GM18498 (cell line): Measurements from ENCODE around the gene THEM4.

ENCODE experiments used
- ATAC-seq: cut with Tn5 transposase; IDR thresholded peaks from one replicate; pipeline ENCODE4 v1.9.1; 2021; ENCODE audit warnings: mild to moderate bottlenecking, moderate library complexity; ENCODE audit not compliant: unreplicated experiment

Gene THEM4

GRCh38 chr1:151839082-151839412 lies 70.3 kb downstream of the THEM4 start:
- no peak for ATAC-seq

GRCh38 chr1:151838222-151839081 lies 70.9 kb downstream of the THEM4 start:
- ATAC-seq = no peak

GRCh38 chr1:151837884-151838221 lies 71.5 kb downstream of the THEM4 start:
- ATAC-seq = no peak

- no peak for ATAC-seq
These were observed 72.1 kb downstream of the THEM4 start for GRCh38 chr1:151837197-151837596.

GRCh38 chr1:151835596-151835995 lies 73.7 kb downstream of the THEM4 start:
- no peak for ATAC-seq

GRCh38 chr1:151834239-151834638 lies 75.1 kb downstream of the THEM4 start:
- no peak for ATAC-seq

- ATAC-seq = no peak
These were observed 76.0 kb downstream of the THEM4 start for GRCh38 chr1:151833172-151833900.

GRCh38 chr1:151832318-151832980 lies 76.9 kb downstream of the THEM4 start:
- no peak for ATAC-seq

- ATAC-seq = no peak
These were observed 77.7 kb downstream of the THEM4 start, which contains the start of gene RORC for GRCh38 chr1:151831605-151832004. Gene RORC, minus strand, starts transcription at chr1:151831802. Its CDS starts 38 bp downstream, at chr1:151831764.

- no peak for ATAC-seq
These were observed 78.1 kb downstream of the THEM4 start for GRCh38 chr1:151831256-151831591.

GRCh38 chr1:151830055-151830454 lies 79.3 kb downstream of the THEM4 start:
- ATAC-seq = no peak

GRCh38 chr1:151829352-151830046 lies 79.8 kb downstream of the THEM4 start:
- no peak for ATAC-seq

GRCh38 chr1:151828921-151829320 lies 80.4 kb downstream of the THEM4 start:
- ATAC-seq = no peak

GRCh38 chr1:151827853-151828252 lies 81.5 kb downstream of the THEM4 start:
- ATAC-seq = no peak

GRCh38 chr1:151825751-151826660 lies 83.3 kb downstream of the THEM4 start:
- no peak for ATAC-seq

GRCh38 chr1:151825204-151825603 lies 84.1 kb downstream of the THEM4 start:
- ATAC-seq = no peak
